Epithelial cell of proximal tubule (primary cell): ENCODE measurements around the gene STAG2. TPM values are rescaled to one million over a fixed set of nuclear protein-coding genes. Genes with fewer than 3 reads are reported as not detected.

ENCODE experiments used
- DNase-seq: peaks from one replicate; pipeline ENCODE4 v3.0.0-alpha.2; 2011; ENCODE audit warnings: low read depth
- H3K4me3 ChIP-seq: 2 replicates; pipeline ENCODE4 v1.5.1; 2011; ENCODE audit warnings: low read depth, mild to moderate bottlenecking, low read length
- CTCF ChIP-seq: conservative IDR thresholded peaks from 2 replicates; pipeline ENCODE4 v1.5.1; 2012; ENCODE audit warnings: low read depth, mild to moderate bottlenecking, low read length
- total RNA-seq: library from RNA; depleted of rRNA; stranded (reverse); fragments of >200 nt; gene quantifications from 2 replicates; pipeline ENCODE4 v1.2.3, GENCODE V29; 2015

The STAG2 gene
- total RNA-seq, 1 donor from 2014 or later, result 45.3 TPM

GRCh38 chrX:123988423-123989111 lies 27.1 kb downstream of the STAG2 start:
- H3K4me3 ChIP-seq, result no peak overlapping the region
- no peak for TF ChIP-seq CTCF
- no peak for DNase-seq

GRCh38 chrX:123989235-123989634 lies 27.7 kb downstream of the STAG2 start:
- no peak for TF ChIP-seq CTCF

GRCh38 chrX:123990169-123990568 lies 28.7 kb downstream of the STAG2 start:
- TF ChIP-seq CTCF, result no peak
- no peak overlapping the region for H3K4me3 ChIP-seq
- DNase-seq, result no peak

More at GRCh38 chrX:123989235-123989634, 27.7 kb downstream of the STAG2 start:
- H3K4me3 ChIP-seq, result no peak overlapping the region
- no peak for DNase-seq

GRCh38 chrX:123990602-123991001 lies 29.1 kb downstream of the STAG2 start:
- no peak for TF ChIP-seq CTCF
- DNase-seq, result no peak
- no peak overlapping the region for H3K4me3 ChIP-seq

GRCh38 chrX:123993326-123993725 lies 31.8 kb downstream of the STAG2 start:
- peak; percentile 30 for DNase-seq
- H3K4me3 ChIP-seq, result no peak overlapping the region

GRCh38 chrX:123993904-123994635 lies 32.6 kb downstream of the STAG2 start:
- H3K4me3 ChIP-seq, result no peak overlapping the region
- no peak for DNase-seq
- TF ChIP-seq CTCF, result no peak

More at GRCh38 chrX:123993326-123993725, 31.8 kb downstream of the STAG2 start:
- TF ChIP-seq CTCF, result no peak
